Cardiac septum (tissue), 1 donor: Measurements from ENCODE around the gene HECW1. TPM values are rescaled to one million over a fixed set of nuclear protein-coding genes. Genes with fewer than 3 reads are reported as not detected.
"Not testable (repeated sequence)": the region's sequence is repeated elsewhere in the genome, so short reads cannot be mapped to it uniquely, and the experiment has no call there.

Experiments used
- DNase-seq: peaks from one replicate; pipeline ENCODE4 v3.0.0-alpha.2; 2020; ENCODE audit warnings: low spot score
- intact Hi-C: fragments of 100-400 bp; cut with DNase I; formaldehyde crosslinking; loops from one replicate; pipeline ENCODE4 v1.14.0; 2022
- microRNA-seq: library from miRNA; unstranded; fragments of <30 nt; microRNA quantifications from one replicate; pipeline ENCODE4 v1.2.0, GENCODE V29; 2020
- total RNA-seq: library from RNA; stranded (reverse); fragmentation: NEBNext Ultra II Directional; extraction: Animal tissue kit (Norgen Biotek cat#: 25700); gene quantifications from one replicate; pipeline ENCODE4 v1.2.1, GENCODE V29; 2021
- donor health status: DM: no; HTN: no; CAD: no.

Gene HECW1
- total RNA-seq, 1 donor from 2014 or later, result not detected

DNA sequence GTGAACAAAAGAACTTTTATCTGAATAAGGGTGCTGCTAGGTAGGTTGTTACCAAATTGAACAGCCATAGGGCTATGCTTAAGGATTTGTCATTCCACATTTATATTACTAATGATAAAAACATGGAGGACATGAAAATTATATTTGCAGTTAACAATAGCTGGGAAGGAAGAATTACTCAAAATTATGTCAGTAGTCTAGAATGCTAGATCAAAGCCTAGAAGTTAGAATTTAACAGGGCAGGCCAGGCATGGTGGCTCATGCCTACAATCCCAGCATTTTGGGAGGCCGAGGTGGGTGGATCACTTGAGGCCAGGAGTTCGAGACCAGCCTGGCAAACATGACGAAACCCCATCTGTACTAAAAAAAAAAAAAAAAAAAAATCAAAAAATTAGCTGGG is 479.9 kb downstream of the HECW1 start:
- intact Hi-C loops, result no loop called here
- DNase-seq, result no peak

DNA sequence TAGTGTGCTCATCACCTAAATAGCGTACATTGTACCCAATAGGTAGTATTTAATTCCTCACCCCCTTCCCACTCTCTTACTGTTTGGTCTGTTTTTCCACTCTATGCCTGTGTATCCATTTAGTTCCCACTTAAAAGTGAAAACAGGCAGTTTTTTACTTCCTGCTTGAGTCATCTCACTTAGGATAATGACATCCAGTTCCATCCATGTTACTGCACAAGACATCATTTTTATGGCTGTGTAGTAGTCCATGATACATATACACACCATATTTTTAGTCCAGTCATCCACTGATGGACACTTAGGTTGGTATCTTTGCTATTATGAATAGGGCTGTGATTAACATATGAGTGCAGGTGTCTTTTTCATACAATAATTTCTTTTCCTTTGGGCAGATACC is 480.6 kb downstream of the HECW1 start:
- no peak for DNase-seq
- intact Hi-C loops, result no loop called here

DNA sequence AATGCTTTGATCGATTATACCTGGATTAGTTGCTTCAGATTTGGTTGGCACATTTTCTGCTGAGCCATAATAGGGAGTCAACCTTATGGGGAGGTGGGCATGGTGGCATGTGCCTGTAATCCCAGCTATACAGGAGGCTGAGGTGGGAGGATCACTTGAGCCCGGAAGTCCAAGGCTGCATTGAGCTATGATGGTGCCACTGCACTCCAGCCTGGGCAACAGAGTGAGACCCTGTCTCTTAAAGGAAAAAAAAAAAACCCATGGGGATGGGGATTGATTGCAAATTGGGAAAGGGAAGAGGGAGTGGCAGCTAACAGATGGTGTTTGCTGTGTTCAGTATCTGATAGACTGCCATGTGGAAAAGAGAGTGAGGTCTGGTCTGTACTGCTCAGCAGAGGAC is 481.6 kb downstream of the HECW1 start:
- DNase-seq, result no peak
- intact Hi-C loops, result no loop called here

DNA sequence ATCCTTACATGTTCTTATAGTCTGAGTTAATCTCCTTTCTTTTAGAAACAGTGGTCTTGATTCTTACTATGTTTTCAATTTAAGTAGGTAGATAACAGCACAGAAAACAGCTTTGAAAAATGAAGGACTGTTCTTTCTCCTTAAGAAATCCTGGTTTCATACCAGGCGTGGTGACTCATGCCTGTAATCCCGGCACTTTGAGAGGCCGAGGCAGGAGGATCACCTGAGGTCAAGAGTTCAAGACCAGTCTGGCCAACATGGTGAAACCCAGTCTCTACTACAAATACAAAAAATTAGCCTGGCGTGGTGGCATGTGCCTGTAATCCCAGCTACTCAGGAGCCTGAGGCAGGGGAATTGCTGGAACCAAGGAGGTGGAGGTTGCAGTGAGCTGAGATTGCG is 484.0 kb downstream of the HECW1 start:
- DNase-seq, intact Hi-C loops: not testable (repeated sequence)

DNA sequence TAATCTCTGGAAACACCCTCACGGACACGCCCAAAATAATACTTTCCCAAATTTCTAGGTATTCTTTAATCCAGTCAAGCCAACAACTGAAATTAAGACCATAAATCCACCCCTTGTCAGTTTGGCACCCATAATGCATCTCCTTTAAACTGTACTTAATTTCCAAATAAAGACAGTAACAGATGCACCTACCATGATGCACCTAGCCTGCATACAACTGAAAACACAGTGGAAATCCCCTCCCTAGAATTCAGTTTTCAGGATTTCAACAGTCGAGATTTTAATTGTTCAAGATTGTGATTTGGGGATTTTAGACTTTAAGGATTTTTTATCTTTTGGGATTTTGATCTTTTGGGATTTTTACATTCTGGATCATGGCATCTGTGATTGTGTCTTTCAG is 487.6 kb downstream of the HECW1 start:
- intact Hi-C loops, result no loop called here
- no peak for DNase-seq

DNA sequence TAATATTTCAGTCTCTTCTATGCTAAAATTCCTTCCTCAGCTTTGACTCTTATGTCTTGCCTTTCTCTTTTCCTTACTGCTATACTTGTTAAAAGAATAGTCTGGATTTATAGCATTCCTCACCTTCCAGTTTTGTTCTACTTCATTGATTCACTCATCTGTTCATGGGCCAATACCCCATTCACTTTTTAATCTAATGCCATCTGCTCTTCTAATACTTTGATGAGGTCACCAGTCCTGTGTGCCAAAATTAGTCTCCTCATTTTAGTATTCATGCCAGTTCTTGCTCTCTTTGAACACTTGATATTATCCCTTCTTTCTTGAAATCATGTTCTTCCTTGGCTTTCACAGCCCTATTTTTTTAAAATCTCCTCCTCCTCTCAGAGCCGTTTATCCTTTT is 489.8 kb downstream of the HECW1 start:
- intact Hi-C loops, result no loop called here
- no peak for DNase-seq

DNA sequence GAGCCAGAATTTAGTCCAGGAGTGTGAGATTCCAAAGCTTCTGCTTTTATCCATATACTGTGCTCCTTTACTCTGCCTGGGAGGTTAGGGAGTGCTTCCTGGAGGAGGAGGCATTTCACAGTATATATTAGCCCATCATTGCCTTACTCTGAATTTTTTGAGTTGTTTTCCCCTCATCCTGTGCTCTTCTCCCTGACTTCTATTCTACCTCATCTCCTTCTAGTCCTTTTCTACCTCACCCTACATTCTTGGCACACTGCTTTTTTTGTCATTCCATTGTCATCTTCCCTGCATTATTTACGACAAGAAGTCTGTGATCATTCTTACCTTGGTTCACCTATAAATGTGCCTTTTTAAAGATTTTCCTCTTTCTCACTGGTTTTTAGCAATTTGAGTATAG is 491.8 kb downstream of the HECW1 start:
- DNase-seq, result no peak
- intact Hi-C loops, result no loop called here

DNA sequence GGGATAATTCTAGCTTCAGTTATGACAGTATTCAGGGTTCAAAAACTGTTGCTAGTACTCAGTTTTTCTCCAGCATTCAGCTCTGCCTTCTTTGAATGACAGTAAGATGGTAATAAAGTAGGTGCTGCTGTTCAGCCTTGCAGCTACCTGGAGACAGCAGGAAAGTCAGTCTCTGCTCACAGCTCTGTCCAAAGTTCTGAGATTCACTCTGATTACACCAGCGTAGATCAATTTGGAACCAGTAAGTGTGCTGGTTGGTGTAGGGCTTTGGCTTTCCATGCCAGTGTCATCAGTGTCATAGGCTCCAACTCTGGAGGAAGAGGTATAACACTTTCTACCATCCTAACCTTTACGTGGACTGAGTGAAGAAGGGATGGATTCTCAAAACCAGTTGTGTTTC is 496.6 kb downstream of the HECW1 start:
- intact Hi-C loops, result no loop called here
- DNase-seq, result no peak

DNA sequence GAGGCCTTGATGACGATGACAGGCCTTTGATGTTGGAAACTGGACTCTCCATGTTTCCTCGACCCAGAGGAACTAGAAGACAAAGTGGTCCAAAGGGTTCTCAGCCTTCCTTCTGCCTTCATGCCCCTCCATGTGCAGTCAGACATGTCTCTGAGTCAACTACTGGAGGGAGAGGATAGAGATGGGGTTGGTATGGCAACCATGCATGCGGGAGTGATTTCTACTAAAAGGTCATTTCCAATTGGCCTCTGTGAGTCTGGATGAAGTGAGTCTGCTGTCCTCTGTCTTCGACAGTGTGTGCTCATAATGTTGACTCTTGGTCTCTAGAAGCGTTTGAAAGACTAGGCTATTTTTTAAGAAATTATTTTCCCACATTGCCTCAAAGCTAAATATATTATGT is 499.7 kb downstream of the HECW1 start:
- intact Hi-C loops, result no loop called here

DNA sequence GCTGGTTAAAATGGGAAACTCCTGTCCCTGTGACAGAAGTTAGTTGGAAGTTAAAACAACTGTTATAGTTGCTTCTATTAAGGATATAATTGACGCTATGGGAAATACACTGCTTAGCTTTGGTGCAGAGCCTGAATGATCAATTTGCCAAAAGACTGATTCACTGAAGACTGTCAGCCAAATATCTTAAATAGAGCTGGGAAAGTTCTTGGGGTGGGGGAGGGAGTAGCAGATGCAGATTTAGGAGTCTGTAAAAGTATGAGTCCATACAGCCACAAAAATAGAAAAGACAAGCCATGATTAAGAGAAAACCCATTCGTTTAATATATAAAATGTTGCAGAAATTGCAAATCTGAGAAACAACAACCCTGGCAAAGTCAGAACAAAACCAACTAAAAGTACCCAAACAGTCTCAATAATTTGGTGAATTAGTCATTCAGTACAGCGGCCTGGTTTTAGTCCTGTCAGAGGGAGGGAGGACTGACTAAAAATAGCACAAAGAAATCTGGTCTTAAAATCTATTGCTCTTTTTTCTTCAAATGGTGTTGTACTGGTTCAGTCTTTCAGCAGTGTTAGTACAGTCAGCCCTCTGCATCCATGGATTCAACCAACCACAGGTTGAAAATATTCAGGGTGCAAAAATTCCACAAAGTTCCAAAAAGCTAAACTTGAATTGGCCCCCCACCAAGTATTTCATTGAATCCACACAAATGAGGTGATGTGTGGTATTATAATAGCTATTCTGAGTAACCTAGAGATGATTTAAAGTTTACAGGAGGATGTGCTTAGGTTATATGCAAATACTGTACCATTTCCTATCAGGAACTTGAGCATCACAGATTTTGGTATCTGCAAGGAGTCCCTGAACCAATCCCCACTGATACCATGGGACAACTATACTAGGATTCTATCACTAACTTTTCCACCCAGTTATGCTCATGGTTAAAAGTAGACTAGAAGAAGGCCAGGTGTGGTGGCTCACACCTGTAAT is 500.4 kb downstream of the HECW1 start:
- intact Hi-C loops, result no loop called here

More for the DNA sequence above, 499.7 kb downstream of the HECW1 start:
- DNase-seq, result no peak

More for the DNA sequence above, 500.4 kb downstream of the HECW1 start:
- DNase-seq, result no peak

Small RNAs within 50 kb of the gene (microRNA-seq; reads per million reads assigned to microRNA genes)
- not detected for gene MIR3943

Other genes with a start within 250 kb of the HECW1 start
- gene C7orf25, start 200.6 kb upstream of the HECW1 start, total RNA-seq, result 5.2 TPM
- gene PSMA2, start 180.5 kb upstream of the HECW1 start, total RNA-seq, result 64.8 TPM
- 51.3 TPM for gene MRPL32, start 180.3 kb upstream of the HECW1 start, total RNA-seq